ENCODE data around the gene KRTAP5-3. TPM values are rescaled to one million over a fixed set of nuclear protein-coding genes. Genes with fewer than 3 reads are reported as not detected.
A peak's percentile ranks its signal among the peaks of the same experiment; 100 is the strongest.

The KRTAP5-3 gene
- total RNA-seq, 1 donor from 2014 or later = not detected

DNA sequence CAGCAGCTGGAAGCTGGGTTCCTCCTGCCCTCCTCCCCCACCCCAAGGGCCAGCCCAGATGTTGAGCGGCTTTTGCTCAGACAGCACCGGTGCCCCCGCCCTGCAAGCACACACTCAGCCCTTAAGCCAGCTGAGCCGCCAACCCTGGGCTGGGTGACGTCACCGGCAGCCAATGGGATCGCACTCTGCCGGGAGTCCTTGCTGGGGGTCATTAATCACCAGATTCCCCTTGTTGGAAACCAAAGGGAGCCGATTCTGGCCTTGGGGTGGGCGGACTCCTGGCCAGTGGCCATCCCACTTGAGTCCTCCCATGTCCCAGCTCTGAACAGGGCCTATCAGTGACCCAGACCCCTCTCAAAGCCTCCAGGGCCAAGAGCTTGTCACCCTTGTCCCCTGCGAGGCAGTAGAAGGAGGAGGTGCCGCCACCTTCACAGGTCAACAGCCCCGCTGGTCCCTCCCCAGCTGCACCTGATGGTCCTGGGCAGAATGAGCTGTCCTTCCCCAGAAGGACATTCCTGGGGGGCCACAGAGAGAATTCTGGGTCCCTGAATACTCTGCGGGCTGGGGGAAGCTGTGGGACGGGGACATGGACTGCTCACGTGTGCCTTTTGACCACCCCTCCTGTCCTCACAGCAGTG, 43.6 kb downstream of the KRTAP5-3 start:
- Histone ChIP-seq H3K27me3 (ENCODE audit: control insufficient read depth, insufficient read depth, low read length) (no peaks in the 10 kb centered on the region), H3K36me3 (ENCODE audit: control insufficient read depth, insufficient read depth, low read length) (peaks cover 1% of the 10 kb centered on the region), H3K4me3 (ENCODE audit: low read depth, low read length) (no peak overlapping the region)
- peak; percentile 81 for DNase-seq (ENCODE audit: low read depth)
- TF ChIP-seq, protein P1, sequence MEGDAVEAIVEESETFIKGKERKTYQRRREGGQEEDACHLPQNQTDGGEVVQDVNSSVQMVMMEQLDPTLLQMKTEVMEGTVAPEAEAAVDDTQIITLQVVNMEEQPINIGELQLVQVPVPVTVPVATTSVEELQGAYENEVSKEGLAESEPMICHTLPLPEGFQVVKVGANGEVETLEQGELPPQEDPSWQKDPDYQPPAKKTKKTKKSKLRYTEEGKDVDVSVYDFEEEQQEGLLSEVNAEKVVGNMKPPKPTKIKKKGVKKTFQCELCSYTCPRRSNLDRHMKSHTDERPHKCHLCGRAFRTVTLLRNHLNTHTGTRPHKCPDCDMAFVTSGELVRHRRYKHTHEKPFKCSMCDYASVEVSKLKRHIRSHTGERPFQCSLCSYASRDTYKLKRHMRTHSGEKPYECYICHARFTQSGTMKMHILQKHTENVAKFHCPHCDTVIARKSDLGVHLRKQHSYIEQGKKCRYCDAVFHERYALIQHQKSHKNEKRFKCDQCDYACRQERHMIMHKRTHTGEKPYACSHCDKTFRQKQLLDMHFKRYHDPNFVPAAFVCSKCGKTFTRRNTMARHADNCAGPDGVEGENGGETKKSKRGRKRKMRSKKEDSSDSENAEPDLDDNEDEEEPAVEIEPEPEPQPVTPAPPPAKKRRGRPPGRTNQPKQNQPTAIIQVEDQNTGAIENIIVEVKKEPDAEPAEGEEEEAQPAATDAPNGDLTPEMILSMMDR (IDR thresholded peaks at IDR 0.05; ENCODE audit: insufficient read depth, low read length, poor library complexity, severe bottlenecking) = no peak

DNA sequence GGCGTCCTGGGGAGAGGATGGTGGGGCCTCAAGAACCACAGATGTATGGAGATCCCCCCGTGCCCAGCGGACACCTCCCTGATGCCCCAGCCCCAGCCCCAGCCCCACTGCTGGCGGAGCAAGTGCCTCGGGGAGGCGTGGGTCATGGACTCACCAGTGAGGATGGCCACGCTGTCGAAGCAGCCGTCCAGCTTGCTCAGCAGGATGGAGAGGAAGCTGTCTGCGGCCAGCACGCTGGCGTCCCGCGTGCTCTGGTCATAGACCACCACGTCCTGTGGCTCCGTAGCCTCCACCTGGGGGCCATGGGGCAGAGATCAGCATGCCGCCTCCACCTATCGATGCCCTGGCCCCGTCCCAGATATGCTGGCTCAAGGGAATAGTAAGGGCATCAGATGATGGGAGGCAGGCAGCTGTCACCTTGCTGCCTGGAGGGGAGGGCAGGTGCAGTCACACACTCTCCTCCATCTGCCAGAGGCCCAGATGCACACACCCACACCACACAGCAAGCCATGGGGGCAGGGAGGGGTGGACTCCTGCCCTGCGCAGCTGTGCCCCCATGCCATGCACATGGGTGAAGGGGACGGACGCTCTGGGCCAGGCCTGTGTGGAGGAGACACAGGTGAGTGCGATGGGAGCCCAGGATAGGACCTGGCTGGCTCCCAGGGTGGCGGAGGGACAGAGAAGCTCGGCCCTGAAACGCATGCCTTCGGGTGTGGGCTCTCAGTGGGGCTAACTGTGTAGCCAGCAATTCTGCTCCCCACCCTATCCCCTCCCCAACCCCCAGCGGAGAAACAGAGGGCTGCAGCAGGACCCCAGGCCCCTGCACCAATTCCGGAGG, 44.3 kb downstream of the KRTAP5-3 start:
- no peaks in the 10 kb centered on the region for H3K27me3 ChIP-seq (ENCODE audit: control insufficient read depth, insufficient read depth, low read length)
- H3K36me3 ChIP-seq (ENCODE audit: control insufficient read depth, insufficient read depth, low read length) = peaks cover 1% of the 10 kb centered on the region
- DNase-seq (ENCODE audit: low read depth) = no peak
- TF ChIP-seq, protein P1 (IDR thresholded peaks at IDR 0.05; ENCODE audit: insufficient read depth, low read length, poor library complexity, severe bottlenecking) = no peak
- H3K4me3 ChIP-seq (ENCODE audit: low read depth, low read length) = no peak overlapping the region

DNA sequence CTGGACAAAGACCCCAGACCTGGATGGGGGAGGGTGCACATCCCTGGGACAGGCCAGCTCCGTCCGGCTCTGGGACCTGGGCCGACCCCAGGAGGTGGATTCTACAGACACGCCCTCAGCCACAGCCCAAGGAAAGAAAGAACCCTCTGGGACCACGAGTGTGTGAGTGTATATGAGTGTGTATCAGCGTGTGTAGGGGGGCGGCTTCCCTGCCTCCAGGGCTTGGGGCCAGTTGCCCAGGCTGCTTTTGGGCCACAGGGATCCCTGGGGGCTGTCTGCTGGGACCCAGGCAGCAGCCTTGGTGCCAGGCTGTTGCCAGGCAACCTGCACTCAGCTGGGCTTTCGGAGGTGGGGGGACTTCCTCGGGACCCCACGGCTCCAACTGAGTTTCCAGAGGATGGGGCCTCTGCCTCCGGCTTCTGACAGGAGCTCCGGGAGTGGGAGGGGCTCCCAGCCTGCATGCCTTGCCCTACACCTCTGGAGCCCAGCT, 45.1 kb downstream of the KRTAP5-3 start:
- no peak for DNase-seq (ENCODE audit: low read depth)
- H3K36me3 ChIP-seq (ENCODE audit: control insufficient read depth, insufficient read depth, low read length) = peaks cover 1% of the 10 kb centered on the region
- H3K4me3 ChIP-seq (ENCODE audit: low read depth, low read length) = no peak overlapping the region
- H3K27me3 ChIP-seq (ENCODE audit: control insufficient read depth, insufficient read depth, low read length) = no peaks in the 10 kb centered on the region
- TF ChIP-seq, protein P1 (IDR thresholded peaks at IDR 0.05; ENCODE audit: insufficient read depth, low read length, poor library complexity, severe bottlenecking) = no peak

DNA sequence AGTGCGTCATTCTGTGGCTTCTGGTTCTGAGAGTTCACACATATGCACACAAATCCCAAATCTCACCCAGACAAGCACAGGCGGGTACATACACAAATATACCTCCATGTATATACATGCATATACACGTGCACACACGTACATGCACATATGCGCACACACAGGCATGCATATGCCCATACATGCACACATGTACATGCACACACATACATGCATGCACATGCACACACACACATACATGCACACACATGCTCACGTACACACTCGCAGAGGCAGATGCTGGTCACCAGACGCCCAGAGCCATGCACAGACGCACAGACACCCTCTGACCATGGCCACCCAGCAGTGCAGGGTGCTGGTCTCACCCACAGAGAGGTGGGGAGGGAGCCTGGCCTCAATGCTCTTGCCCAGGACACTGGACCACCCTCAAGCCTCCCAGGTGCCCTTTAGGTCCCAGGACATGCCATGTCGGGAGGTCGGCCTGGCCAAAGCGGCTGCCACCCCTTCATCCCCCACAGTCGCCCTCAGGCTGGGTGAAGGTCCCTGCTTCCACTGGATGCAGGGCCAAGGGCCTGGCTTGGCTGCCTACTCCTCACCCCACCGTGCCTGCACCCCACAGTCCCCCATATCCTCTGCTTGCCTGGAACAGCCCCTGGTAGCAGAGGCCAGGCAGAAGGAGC, 45.7 kb downstream of the KRTAP5-3 start:
- Histone ChIP-seq H3K36me3 (ENCODE audit: control insufficient read depth, insufficient read depth, low read length) (peaks cover 1% of the 10 kb centered on the region), H3K27me3 (ENCODE audit: control insufficient read depth, insufficient read depth, low read length) (no peaks in the 10 kb centered on the region), H3K4me3 (ENCODE audit: low read depth, low read length) (no peak overlapping the region)
- no peak for DNase-seq (ENCODE audit: low read depth)
- TF ChIP-seq, protein P1 (IDR thresholded peaks at IDR 0.05; ENCODE audit: insufficient read depth, low read length, poor library complexity, severe bottlenecking) = no peak

DNA sequence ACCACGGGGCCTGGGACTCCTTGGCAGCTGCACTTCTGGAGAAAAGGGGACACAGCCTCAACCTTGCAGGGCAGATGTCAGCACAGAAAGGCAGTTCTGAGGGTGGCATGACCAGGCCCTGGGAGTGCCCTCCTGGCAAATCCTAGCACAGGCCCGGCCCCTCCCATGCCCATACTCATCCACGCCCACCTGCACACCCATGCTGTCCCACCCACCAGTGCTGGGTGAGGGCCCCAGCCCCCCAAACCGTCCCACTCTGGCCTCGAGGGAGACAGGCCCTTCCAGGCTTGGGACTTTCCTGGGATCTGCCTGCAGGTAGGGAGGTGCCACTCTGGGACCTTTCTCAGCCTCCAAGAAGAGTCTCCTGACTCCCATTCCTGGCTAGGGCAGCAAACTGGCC, 46.3 kb downstream of the KRTAP5-3 start:
- TF ChIP-seq, protein P1 (IDR thresholded peaks at IDR 0.05; ENCODE audit: insufficient read depth, low read length, poor library complexity, severe bottlenecking) = no peak
- Histone ChIP-seq H3K4me3 (ENCODE audit: low read depth, low read length) (no peak overlapping the region), H3K27me3 (ENCODE audit: control insufficient read depth, insufficient read depth, low read length) (no peaks in the 10 kb centered on the region), H3K36me3 (ENCODE audit: control insufficient read depth, insufficient read depth, low read length) (peaks cover 1% of the 10 kb centered on the region)
- no peak for DNase-seq (ENCODE audit: low read depth)

All from kidney epithelial cell (primary cell).